ENCODE measurements around the gene CCN2.

The CCN2 gene

DNA sequence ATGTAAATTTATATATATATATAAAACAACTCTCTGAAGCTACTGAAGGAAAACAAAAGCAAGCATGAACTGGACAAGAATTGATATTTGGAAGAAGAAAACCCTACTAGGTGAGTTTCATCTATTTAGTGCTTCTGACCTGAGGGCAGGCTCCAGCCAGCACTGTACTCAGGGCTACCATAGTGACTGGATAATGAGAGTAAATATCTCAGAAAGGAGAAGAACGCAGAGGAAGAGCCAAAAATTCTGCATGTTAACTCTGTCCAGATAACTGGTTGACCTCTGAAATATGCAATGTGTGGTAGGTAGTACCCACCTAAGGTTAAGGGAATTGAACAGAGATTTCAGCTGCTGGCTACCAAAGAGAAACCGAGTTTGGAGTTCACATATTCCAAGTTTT is 41.4 kb upstream of the CCN2 start:
- TF ChIP-seq, protein P1, sequence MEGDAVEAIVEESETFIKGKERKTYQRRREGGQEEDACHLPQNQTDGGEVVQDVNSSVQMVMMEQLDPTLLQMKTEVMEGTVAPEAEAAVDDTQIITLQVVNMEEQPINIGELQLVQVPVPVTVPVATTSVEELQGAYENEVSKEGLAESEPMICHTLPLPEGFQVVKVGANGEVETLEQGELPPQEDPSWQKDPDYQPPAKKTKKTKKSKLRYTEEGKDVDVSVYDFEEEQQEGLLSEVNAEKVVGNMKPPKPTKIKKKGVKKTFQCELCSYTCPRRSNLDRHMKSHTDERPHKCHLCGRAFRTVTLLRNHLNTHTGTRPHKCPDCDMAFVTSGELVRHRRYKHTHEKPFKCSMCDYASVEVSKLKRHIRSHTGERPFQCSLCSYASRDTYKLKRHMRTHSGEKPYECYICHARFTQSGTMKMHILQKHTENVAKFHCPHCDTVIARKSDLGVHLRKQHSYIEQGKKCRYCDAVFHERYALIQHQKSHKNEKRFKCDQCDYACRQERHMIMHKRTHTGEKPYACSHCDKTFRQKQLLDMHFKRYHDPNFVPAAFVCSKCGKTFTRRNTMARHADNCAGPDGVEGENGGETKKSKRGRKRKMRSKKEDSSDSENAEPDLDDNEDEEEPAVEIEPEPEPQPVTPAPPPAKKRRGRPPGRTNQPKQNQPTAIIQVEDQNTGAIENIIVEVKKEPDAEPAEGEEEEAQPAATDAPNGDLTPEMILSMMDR (IDR thresholded peaks at IDR 0.05) = no peak

DNA sequence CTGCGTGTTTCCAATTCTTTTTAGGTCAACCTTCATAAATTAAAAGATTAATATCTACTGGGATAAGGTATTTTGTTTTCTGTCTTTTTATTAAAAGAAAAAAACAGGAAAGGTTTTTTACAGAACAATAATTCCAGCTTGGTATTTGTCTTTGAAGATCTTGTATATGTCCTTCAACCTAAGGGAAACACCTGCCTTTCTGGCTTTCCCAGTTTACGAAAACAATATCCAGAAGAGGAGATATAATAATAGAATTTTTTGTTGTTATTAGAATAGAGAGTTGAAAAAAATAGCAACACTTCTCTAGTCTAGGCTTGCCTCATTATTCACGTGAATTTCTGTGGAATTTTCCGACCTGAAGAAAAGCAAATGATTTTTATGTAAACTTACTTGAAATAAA is 37.9 kb upstream of the CCN2 start:
- TF ChIP-seq, protein P1 (IDR thresholded peaks at IDR 0.05) = no peak

DNA sequence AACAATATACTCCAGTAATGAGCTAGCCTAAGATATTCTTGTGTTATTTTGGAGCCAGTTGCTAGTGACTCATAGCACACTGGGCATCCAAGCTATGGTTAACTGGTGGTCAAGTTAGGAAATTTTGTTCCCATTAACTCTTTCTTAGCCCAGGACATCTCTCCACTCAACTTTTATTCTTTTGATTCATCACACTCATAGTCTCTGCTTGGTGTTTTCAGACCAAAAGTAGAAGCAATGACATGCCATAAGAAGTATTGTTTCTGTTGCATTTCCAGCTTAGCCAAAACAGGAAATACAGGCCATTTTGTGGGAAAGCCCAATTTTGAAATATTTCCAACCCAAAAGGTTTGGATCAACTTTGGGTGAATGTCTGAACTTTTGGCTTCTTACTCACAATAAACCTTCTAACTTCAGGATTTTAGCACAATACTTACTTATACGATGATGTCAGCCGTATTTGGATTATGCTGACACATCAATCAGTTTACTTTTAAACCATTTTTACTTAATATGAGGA is 31.6 kb upstream of the CCN2 start:
- TF ChIP-seq, protein P1 (IDR thresholded peaks at IDR 0.05) = no peak

DNA sequence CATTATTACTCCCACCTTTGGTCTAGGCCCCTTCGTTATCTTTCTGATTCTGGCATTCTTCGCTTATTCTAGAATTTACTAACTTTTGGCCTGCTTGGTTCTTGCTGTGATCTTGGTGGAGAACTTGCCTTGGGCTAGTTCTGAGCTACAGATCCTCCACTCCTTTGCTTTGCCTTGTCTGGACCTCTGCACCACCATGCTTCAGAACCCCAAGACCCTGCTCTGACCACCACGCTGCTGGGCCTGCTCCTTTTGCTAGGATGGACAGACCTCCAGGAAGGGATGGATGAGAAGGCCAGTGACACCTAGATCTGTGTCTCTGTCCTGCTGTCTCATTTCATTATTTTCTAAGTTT is 30.4 kb upstream of the CCN2 start:
- TF ChIP-seq, protein P1 (IDR thresholded peaks at IDR 0.05) = no peak

- TF ChIP-seq, protein P1 (IDR thresholded peaks at IDR 0.05) = no peak
Measured at GRCh38 chr6:131980791-131981623, 29.8 kb upstream of the CCN2 start.

GRCh38 chr6:131980338-131980790 is 29.2 kb upstream of the CCN2 start:
- TF ChIP-seq, protein P1 (IDR thresholded peaks at IDR 0.05) = no peak

GRCh38 chr6:131979515-131980337 is 28.6 kb upstream of the CCN2 start:
- TF ChIP-seq, protein P1 (IDR thresholded peaks at IDR 0.05) = no peak

Measured in LNCAP (cell line).